Heart right ventricle (tissue), 16 donors: ENCODE data around the gene GMPR. TPM values are rescaled to one million over a fixed set of nuclear protein-coding genes. Genes with fewer than 3 reads are reported as not detected.

Experiments
- ATAC-seq, 8 donors: fragments of 200-7000 bp; cut with Tn5 transposase; one replicate each; pipeline ENCODE4 v1.9.1; 2020; ENCODE audit warnings: mild to moderate bottlenecking in 8 of 8, moderate library complexity in 8 of 8, moderate number of reproducible peaks in 1 of 8
- DNase-seq, 2 donors: peaks; one replicate each; pipeline ENCODE4 v3.0.0-alpha.2; 2020
- H3K27ac ChIP-seq, 10 donors: fragments of 200-600 bp; sonication (generic) in 2 of 10; one replicate each; pipeline versions ENCODE4 v1.5.0 to v1.8.0; 2020 to 2022; ENCODE audit warnings: mild to moderate bottlenecking in 3 of 10
- H3K27me3 ChIP-seq, 7 donors: fragments of 200-600 bp; one replicate each; pipeline ENCODE4 v1.8.0; 2021 to 2022; ENCODE audit warnings: mild to moderate bottlenecking in 2 of 7
- H3K36me3 ChIP-seq, 9 donors: fragments of 200-600 bp; sonication (generic) in 1 of 9; one replicate each; pipeline versions ENCODE4 v1.5.0 to v1.8.0; 2020 to 2022; ENCODE audit warnings: mild to moderate bottlenecking in 2 of 9
- H3K4me1 ChIP-seq, 9 donors: fragments of 200-600 bp; sonication (generic) in 1 of 9; one replicate each; pipeline versions ENCODE4 v1.5.0 to v1.8.0; 2020 to 2022; ENCODE audit warnings: mild to moderate bottlenecking in 4 of 9
- H3K4me3 ChIP-seq, 10 donors: fragments of 200-600 bp; sonication (generic) in 2 of 10; one replicate each; pipeline versions ENCODE4 v1.5.0 to v1.8.0; 2020 to 2022; ENCODE audit warnings: mild to moderate bottlenecking in 7 of 10, moderate library complexity in 2 of 10
- H3K9me3 ChIP-seq, 11 donors: fragments of 200-600 bp in 10 of 11; sonication (generic) in 2 of 11; one replicate each; pipeline versions ENCODE4 v1.5.0 to v1.8.0; 2013 to 2022; ENCODE audit warnings: mild to moderate bottlenecking in 2 of 11, control low read depth in 1 of 11, moderate library complexity in 1 of 11
- CTCF ChIP-seq, 9 donors: fragments of 200-600 bp; sonication (generic) in 2 of 9; IDR thresholded peaks; one replicate each; pipeline versions ENCODE4 v1.5.0 to v1.8.0; 2021 to 2022; ENCODE audit warnings: antibody characterized with exemption in 9 of 9, mild to moderate bottlenecking in 5 of 9, moderate library complexity in 1 of 9
- WGBS, 2 donors: extraction: QIAGEN DNeasy Blood & Tissue Kit; methylation state at CpG; one replicate each; pipeline ENCODE4 v1.1.7; 2013; ENCODE audit warnings: inconsistent platforms in 1 of 2; 5-methylcytosine and 5-hydroxymethylcytosine counted together
- intact Hi-C, 10 donors: fragments of 100-400 bp; cut with DNase I; formaldehyde crosslinking; loops; one replicate each; pipeline versions ENCODE4 v1.11.1 to v1.14.2; 2022
- polyA plus RNA-seq, 2 donors: library from polyadenylated mRNA; stranded (reverse); fragments of 200-250 nt; gene quantifications; one replicate each; pipeline ENCODE4 v1.2.3, GENCODE V29; 2013
- total RNA-seq, 10 donors: library from RNA; stranded (reverse); fragmentation: NEBNext Ultra II Directional in 3 of 10; extraction: Animal tissue kit (Norgen Biotek cat#: 25700) in 3 of 10; gene quantifications; one replicate each; pipeline versions ENCODE4 v1.2.1 to v1.2.4, GENCODE V29; 2021 to 2023
- donor health status: Arrhythmogenic right ventricular cardiomyopathy.
- donor health status: ischemic (EF 13 %, LVEDD 7.1; RV severe dilation, severe dysfunction).
- donor health status: healthy with polysubstance abuse.
- donor health status: DM: no; HTN: yes; CAD: no.
- donor health status: DM: no; HTN: no; CAD: no.
- donor health status: ischemic (EF 25% LVEDD 6.9; RV normal size, moderate dysfunction).
- donor health status: ischemic (EF 25% LVEDD 5.7; RV mildly dilated, moderate dysfunction).
- donor health status: healthy.
- donor health status: DM: yes; HTN: yes; CAD: no.
- donor health status: Ischemic cardiomyopathy.
- donor health status: ischemic (EF 35%, LVEDD 5.7; RV mildly dilated, moderate dysfunction).
- donor health status: nonischemic (EF 11% LVEDD 7.7; RV severe dilation, severe dysfunction).
- donor health status: DM: yes; HTN: yes; CAD: no.
- donor health status: PGD.
- donor health status: ischemic (EF 29% LVEDD 5.4; RV normal size, mild dysfunction).
- donor health status: nonischemic (EF 23%, LVEDD 6.1; RV moderate dilation, normal function).

The GMPR gene
- total and polyA plus RNA-seq, 12 donors, result 74.1 to 334 (median 104) TPM

- intact Hi-C loops, result loop anchor here (2.0 to 10.0 kb wide), 14 partner anchors 74 to 754 kb away; partner anchors contain the start of gene ATXN1 (in 5 of the 10)
- no peaks in the 10 kb centered on the region for H3K36me3 ChIP-seq
- no peak overlapping the region for H3K4me3 ChIP-seq
- no peaks in the 10 kb centered on the region for H3K9me3 ChIP-seq
- H3K4me1 ChIP-seq, result peaks cover 7 to 74% (median 53%) of the 10 kb centered on the region in 9 donors
- DNase-seq (no peak), ATAC-seq (peak in 1 of 8 donors; percentile 7)
- 64 to 66% methylated on average over 3 of the region's 3 CpGs for WGBS, 2 donors
- H3K27ac ChIP-seq, result no peak overlapping the region
- no peak for TF ChIP-seq CTCF (IDR thresholded peaks at IDR 0.05)
- no peaks in the 10 kb centered on the region for H3K27me3 ChIP-seq
Measured at GRCh38 chr6:16333580-16333979, 95.2 kb downstream of the GMPR start.

GRCh38 chr6:16334671-16335070 is 96.3 kb downstream of the GMPR start:
- Histone ChIP-seq H3K4me1 (peaks cover 14 to 85% (median 61%) of the 10 kb centered on the region in 9 donors), H3K4me3 (no peak overlapping the region), H3K9me3 (no peaks in the 10 kb centered on the region), H3K27me3 (no peaks in the 10 kb centered on the region), H3K36me3 (no peaks in the 10 kb centered on the region), H3K27ac (peak overlapping the region in 3 of 10 donors; percentile 28 to 73 (median 52))
- TF ChIP-seq CTCF (IDR thresholded peaks at IDR 0.05), result no peak
- DNase-seq, result peak in 1 of 2 donors; percentile 67
- intact Hi-C loops, result loop anchor here (2.0 to 10.0 kb wide), 12 partner anchors 73 to 753 kb away; partner anchors contain the start of gene ATXN1 (in 8 of the 10)
- ATAC-seq, result peak in 5 of 8 donors; percentile 17 to 62 (median 26)
- WGBS, 2 donors, result 55 to 70% methylated on average over 3 of the region's 3 CpGs

- TF ChIP-seq CTCF (IDR thresholded peaks at IDR 0.05), result no peak
- no peaks in the 10 kb centered on the region for H3K27me3 ChIP-seq
- H3K9me3 ChIP-seq, result no peaks in the 10 kb centered on the region
- ATAC-seq (no peak), DNase-seq (no peak)
- no peak overlapping the region for H3K4me3 ChIP-seq
- H3K27ac ChIP-seq, result peak overlapping the region in 3 of 10 donors; percentile 28 to 73 (median 52)
- no peaks in the 10 kb centered on the region for H3K36me3 ChIP-seq
- H3K4me1 ChIP-seq, result peaks cover 14 to 85% (median 61%) of the 10 kb centered on the region in 9 donors
- WGBS, 2 donors, result 90 to 93% methylated on average over 10 of the region's 10 CpGs
- intact Hi-C loops, result loop anchor here in 9 of 10 donors (2.0 to 10.0 kb wide), 9 partner anchors 160 to 750 kb away; partner anchors contain the start of gene ATXN1 (in 5 of the 9)
Measured at GRCh38 chr6:16335176-16335575, 96.8 kb downstream of the GMPR start.

- H3K36me3 ChIP-seq, result no peaks in the 10 kb centered on the region
- intact Hi-C loops, result loop anchor here in 9 of 10 donors (5.0 to 10.0 kb wide), 8 partner anchors 159 to 749 kb away; partner anchors contain the start of gene ATXN1 (in 4 of the 9)
- TF ChIP-seq CTCF (IDR thresholded peaks at IDR 0.05), result peak in 1 of 9 donors; percentile 29
- H3K9me3 ChIP-seq, result no peaks in the 10 kb centered on the region
- H3K27ac ChIP-seq, result no peak overlapping the region
- H3K4me1 ChIP-seq, result peaks cover 14 to 82% (median 61%) of the 10 kb centered on the region in 9 donors
- H3K27me3 ChIP-seq, result no peaks in the 10 kb centered on the region
- ATAC-seq (no peak), DNase-seq (no peak)
- 67 to 72% methylated on average over 6 of the region's 6 CpGs for WGBS, 2 donors
- H3K4me3 ChIP-seq, result no peak overlapping the region
Measured at GRCh38 chr6:16336056-16336818, 97.8 kb downstream of the GMPR start.
